SK-N-MC (cell line): ENCODE measurements around the gene PTPRG.

Experiments
- EZH2 ChIP-seq: fragments of 200-600 bp; sonication (generic); IDR thresholded peaks from one replicate; pipeline ENCODE4 v1.6.1; 2017; ENCODE audit warnings: antibody characterized with exemption
- POLR2AphosphoS5 ChIP-seq: IDR thresholded peaks from 2 replicates; pipeline ENCODE4 v1.6.1; 2012; ENCODE audit warnings: mild to moderate bottlenecking, low read depth, low read length, borderline replicate concordance

- TF ChIP-seq POLR2AphosphoS5: no peak
- TF ChIP-seq EZH2: no peak
Observed at GRCh38 chr3:61664105-61664482, 102.7 kb downstream of the PTPRG start.
